GM19035 (cell line): ENCODE data around the gene MMP28.

Source experiments
- ATAC-seq: cut with Tn5 transposase; IDR thresholded peaks from one replicate; pipeline ENCODE4 v1.9.1; 2021; ENCODE audit not compliant: unreplicated experiment

Gene MMP28

GRCh38 chr17:35726953-35727460 lies 68.4 kb downstream of the MMP28 start:
- no peak for ATAC-seq

GRCh38 chr17:35726127-35726952 lies 69.1 kb downstream of the MMP28 start:
- no peak for ATAC-seq

GRCh38 chr17:35725802-35726126 lies 69.7 kb downstream of the MMP28 start:
- no peak for ATAC-seq

- ATAC-seq, result no peak
Observed at GRCh38 chr17:35725058-35725457, 70.4 kb downstream of the MMP28 start.

GRCh38 chr17:35723735-35724134 lies 71.7 kb downstream of the MMP28 start:
- no peak for ATAC-seq

- no peak for ATAC-seq
Observed at GRCh38 chr17:35717475-35717874, 78.0 kb downstream of the MMP28 start.

- ATAC-seq, result no peak
Observed at GRCh38 chr17:35716897-35717465, 78.5 kb downstream of the MMP28 start.

- no peak for ATAC-seq
Observed at GRCh38 chr17:35716173-35716572, 79.3 kb downstream of the MMP28 start.
